Measurements from ENCODE around the gene C5orf58.

DNA sequence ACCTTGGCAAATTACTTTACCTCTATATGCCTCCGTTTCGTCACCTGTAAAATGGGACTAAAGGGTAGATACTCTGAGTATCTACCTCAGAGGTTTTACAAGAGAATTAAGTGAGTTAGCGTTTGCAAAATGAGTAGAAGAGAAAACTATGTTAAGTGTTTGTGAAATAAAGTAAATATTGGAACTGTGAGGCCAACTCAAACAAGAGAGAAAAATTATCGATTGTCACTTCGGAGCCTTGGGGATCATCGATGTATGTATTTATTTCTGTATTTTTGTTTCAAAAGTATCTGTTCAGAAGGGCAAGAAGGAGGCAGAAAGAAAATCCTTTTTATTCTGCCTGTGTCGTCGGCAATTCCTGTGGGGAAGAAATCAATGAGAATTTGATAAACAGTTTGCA, 25.8 kb upstream of the C5orf58 start:
- TF ChIP-seq CTCF (IDR thresholded peaks at IDR 0.05; ENCODE audit: low read length): no peak
- TF ChIP-seq EZH2 (IDR thresholded peaks at IDR 0.05; ENCODE audit: borderline replicate concordance, low read length): no peak

All from OCI-LY1 (cell line).